ENCODE results near the gene TSHR.
A peak's percentile ranks its signal among the peaks of the same experiment; 100 is the strongest.
"Not testable (repeated sequence)": the region's sequence is repeated elsewhere in the genome, so short reads cannot be mapped to it uniquely, and the experiment has no call there.

Gene TSHR

DNA sequence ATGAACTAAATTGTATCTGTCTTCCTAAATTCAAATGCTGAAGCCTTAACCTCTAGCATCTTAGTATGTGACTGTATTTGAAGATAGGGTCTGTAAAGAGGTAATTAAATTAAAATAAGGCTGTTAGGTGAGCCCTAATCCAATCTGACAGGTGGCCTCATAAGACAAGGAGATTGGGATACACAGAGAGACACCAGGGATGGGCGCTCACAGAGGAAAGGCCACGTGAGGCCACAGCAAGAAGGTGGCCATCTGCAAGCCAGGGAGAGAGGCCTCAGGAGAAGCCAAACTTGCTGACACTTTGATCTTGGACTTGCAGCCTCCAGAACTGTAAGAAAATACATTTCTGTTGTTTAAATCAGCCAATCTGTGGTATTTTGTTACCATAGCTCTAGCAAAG, 154.8 kb downstream of the TSHR start:
- no peak for TF ChIP-seq CTCF (IDR thresholded peaks at IDR 0.05; ENCODE audit: borderline replicate concordance, control extremely low read depth, extremely low read depth, insufficient read depth, missing control alignments)
- in situ Hi-C loops (cut with MboI; ENCODE audit: low sequenced_read_pairs, unreplicated experiment), result no loop called here
- DNase-seq (ENCODE audit: low spot score), result no peak

DNA sequence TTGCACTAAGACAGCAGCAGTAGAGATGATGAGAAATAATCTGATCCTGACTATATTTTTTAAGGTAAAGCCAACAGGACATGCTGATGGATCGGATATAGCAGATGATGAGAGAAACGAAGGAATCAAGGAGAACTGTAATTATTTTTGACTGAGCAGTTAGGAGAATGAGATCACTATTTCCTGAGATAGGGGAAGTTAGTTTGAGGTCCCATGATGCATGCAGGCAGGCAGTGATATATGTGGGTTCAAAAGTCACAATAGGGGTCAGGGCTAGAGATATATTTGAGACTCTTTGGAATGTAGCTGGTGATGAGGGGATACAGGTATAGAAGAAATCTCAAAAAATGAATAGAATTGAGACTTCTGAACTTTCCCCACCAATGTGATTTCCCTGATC, 157.8 kb downstream of the TSHR start:
- TF ChIP-seq CTCF (IDR thresholded peaks at IDR 0.05; ENCODE audit: borderline replicate concordance, control extremely low read depth, extremely low read depth, insufficient read depth, missing control alignments), result no peak
- DNase-seq (ENCODE audit: low spot score), result no peak
- in situ Hi-C loops (cut with MboI; ENCODE audit: low sequenced_read_pairs, unreplicated experiment), result no loop called here

GRCh38 chr14:81113945-81114820, 158.8 kb downstream of the TSHR start:
- in situ Hi-C loops (cut with MboI; ENCODE audit: low sequenced_read_pairs, unreplicated experiment), result not testable (repeated sequence)

DNA sequence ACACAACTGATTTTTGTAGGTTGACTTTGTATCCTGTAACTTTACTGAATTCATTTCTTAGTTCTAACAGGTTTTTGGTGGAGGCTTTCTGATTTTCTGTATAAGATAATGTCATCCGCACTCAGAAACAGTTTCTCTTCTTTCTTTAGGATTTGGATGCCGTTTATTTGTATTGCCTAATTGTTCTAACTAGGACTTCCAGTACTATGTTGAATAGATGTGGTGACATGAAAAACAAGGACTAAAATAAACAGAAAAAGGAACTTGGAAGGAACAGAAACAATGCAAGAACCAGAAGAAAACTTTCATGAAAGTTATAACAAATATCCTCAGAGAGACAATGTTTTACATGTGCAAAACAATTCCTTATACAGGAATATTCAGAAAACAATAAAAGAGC, 165.1 kb downstream of the TSHR start:
- no peak for TF ChIP-seq CTCF (IDR thresholded peaks at IDR 0.05; ENCODE audit: borderline replicate concordance, control extremely low read depth, extremely low read depth, insufficient read depth, missing control alignments)
- DNase-seq (ENCODE audit: low spot score), result no peak
- in situ Hi-C loops (cut with MboI; ENCODE audit: low sequenced_read_pairs, unreplicated experiment), result no loop called here

More at GRCh38 chr14:81113945-81114820, 158.8 kb downstream of the TSHR start:
- DNase-seq (ENCODE audit: low spot score), result not testable (repeated sequence)

- in situ Hi-C loops (cut with MboI; ENCODE audit: low sequenced_read_pairs, unreplicated experiment), result no loop called here
Observed at GRCh38 chr14:81122326-81122725, 166.9 kb downstream of the TSHR start.

GRCh38 chr14:81123811-81124210, 168.4 kb downstream of the TSHR start:
- TF ChIP-seq CTCF (IDR thresholded peaks at IDR 0.05; ENCODE audit: borderline replicate concordance, control extremely low read depth, extremely low read depth, insufficient read depth, missing control alignments), result no peak
- in situ Hi-C loops (cut with MboI; ENCODE audit: low sequenced_read_pairs, unreplicated experiment), result no loop called here

More at GRCh38 chr14:81122326-81122725, 166.9 kb downstream of the TSHR start:
- peak; percentile 53 for DNase-seq (ENCODE audit: low spot score)
- no peak for TF ChIP-seq CTCF (IDR thresholded peaks at IDR 0.05; ENCODE audit: borderline replicate concordance, control extremely low read depth, extremely low read depth, insufficient read depth, missing control alignments)

DNA sequence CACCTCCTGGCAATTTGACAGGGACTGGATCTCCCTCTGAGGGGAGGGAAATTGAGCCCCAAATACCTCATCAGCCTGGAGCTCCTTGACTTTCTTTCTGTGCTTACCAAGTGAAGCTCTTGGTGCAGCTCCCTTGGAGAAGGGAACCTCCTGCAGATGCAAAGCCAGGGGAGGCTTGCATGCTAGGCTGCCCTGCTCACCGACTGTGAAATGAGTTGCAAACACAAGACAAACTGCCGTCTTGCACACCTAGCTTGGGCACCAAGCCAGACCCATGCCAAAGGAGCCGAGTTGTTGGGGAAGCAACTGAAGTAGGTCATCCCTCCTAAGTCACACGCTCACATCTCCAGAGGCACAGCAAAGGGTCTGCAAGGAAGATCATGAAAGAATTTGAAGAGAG, 170.1 kb downstream of the TSHR start:
- DNase-seq (ENCODE audit: low spot score), result no peak
- in situ Hi-C loops (cut with MboI; ENCODE audit: low sequenced_read_pairs, unreplicated experiment), result no loop called here
- no peak for TF ChIP-seq CTCF (IDR thresholded peaks at IDR 0.05; ENCODE audit: borderline replicate concordance, control extremely low read depth, extremely low read depth, insufficient read depth, missing control alignments)

More at GRCh38 chr14:81123811-81124210, 168.4 kb downstream of the TSHR start:
- DNase-seq (ENCODE audit: low spot score), result no peak

Measured in GM13976 (cell line).